ENCODE measurements around the gene WDR64.
"Not testable (repeated sequence)": the region's sequence is repeated elsewhere in the genome, so short reads cannot be mapped to it uniquely, and the experiment has no call there.

The WDR64 gene

DNA sequence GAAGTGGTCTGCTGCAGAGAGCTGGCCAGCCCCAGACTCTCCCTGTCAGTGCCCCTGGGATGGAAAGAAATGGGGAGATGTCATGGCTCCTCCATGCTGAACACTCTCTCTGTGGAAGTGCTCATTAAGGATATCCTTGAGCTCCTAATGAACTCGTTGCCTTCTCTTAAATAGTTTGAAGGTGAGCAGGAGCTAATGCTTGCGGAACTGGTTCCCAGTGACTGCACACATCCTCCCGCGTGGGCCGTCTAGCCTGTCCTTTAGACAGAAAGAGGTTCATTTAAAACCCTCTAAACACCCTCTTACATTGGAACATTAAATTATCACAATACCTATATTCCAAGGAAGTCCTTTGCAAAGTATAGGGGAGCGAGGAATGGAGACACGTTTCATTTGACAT lies 5.9 kb upstream of the WDR64 start:
- in situ Hi-C loops (cut with HindIII; ENCODE audit: low pct_unique_long_range_greater_than_20kb, low sequenced_read_pairs): no loop called here
- TF ChIP-seq JUND (IDR thresholded peaks at IDR 0.05; ENCODE audit: low read depth): no peak

DNA sequence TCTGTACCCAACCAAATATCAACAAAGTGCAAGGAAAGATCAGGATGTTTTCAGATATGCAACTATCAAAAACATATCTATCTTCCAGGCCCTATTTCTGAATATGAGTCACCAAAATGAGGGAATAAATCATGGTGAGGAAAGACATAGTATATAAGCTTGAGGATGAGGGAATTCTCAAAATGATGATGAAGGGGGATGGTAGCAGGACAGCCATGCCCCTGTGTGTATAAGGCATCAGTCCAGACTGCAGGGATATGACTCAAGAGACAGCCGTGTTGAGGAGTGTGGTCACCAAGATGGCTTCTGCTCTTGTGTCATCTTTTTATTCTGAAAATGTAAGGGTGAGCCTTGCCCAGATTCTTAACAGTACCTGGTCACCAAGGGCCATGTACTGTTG lies 4.4 kb upstream of the WDR64 start:
- in situ Hi-C loops (cut with HindIII; ENCODE audit: low pct_unique_long_range_greater_than_20kb, low sequenced_read_pairs): no loop called here

More for the DNA sequence above, 5.9 kb upstream of the WDR64 start:
- DNase-seq (ENCODE audit: low read depth in 1 of 2, low spot score in 1 of 2): peak in 1 of 2 experiments; percentile 43

DNA sequence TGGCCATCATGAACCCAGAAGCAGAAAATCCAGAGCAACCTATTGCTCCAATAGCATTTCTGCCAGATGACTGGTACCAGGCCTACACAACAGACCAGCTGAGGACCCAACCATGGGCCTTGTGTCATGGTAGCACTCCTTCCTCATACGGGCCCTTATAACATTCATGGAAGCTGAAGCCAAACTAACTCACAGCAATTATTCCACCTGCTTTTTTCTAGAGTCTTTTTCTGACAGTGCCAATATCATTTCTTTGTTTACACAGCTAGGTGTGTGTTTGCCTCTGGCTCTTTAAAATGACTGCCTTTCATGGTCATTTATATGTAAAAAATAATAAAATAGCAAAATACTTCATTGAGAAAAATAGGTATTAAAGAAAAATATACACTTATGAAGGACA lies 3.9 kb upstream of the WDR64 start:
- DNase-seq (ENCODE audit: low read depth in 1 of 2, low spot score in 1 of 2): no peak
- TF ChIP-seq JUND (IDR thresholded peaks at IDR 0.05; ENCODE audit: low read depth): no peak
- in situ Hi-C loops (cut with HindIII; ENCODE audit: low pct_unique_long_range_greater_than_20kb, low sequenced_read_pairs): no loop called here

More for the DNA sequence above, 4.4 kb upstream of the WDR64 start:
- DNase-seq (ENCODE audit: low read depth in 1 of 2, low spot score in 1 of 2): no peak
- no peak for TF ChIP-seq JUND (IDR thresholded peaks at IDR 0.05; ENCODE audit: low read depth)

DNA sequence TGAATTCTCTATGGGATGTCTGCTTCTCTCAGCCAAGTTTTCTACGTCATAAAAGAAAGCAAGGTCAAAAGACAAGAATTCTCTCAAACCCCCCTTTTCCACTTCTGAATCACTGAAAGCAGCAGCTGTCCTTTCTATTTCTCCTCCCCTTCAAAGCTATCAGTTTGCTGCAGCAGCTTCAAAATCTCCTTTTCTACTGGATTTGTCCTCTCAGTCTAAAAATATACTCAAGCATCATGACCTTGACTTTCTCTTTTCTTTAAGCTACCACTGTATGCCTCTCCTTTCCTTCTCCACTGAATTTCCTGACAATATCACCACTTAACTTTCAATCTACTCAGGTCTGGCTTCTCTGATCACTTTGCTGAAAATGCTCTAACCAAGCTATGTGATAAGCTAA lies 1.9 kb downstream of the WDR64 start:
- no peak for DNase-seq (ENCODE audit: low read depth in 1 of 2, low spot score in 1 of 2)
- in situ Hi-C loops (cut with HindIII; ENCODE audit: low pct_unique_long_range_greater_than_20kb, low sequenced_read_pairs): no loop called here

DNA sequence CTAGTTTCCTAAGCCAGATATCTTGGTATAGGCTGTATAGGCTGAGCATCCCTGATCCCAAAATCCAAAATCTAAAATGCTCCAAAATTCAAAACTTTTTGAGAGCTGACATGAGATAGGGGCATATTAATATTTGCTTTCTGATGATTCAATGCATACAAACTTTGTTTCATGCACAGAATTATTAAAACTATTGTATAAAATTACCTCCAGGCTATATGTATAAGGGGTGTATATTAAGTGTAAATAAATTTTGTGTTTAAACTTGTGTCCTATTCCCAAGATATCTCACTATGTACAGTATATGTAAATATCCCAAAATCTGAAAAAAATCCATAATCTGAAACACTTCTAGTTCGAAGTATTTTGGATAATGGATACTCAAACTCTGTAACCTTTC lies 2.6 kb downstream of the WDR64 start:
- TF ChIP-seq JUND (IDR thresholded peaks at IDR 0.05; ENCODE audit: low read depth): no peak
- in situ Hi-C loops (cut with HindIII; ENCODE audit: low pct_unique_long_range_greater_than_20kb, low sequenced_read_pairs): no loop called here
- no peak for DNase-seq (ENCODE audit: low read depth in 1 of 2, low spot score in 1 of 2)

More for the DNA sequence above, 1.9 kb downstream of the WDR64 start:
- TF ChIP-seq JUND (IDR thresholded peaks at IDR 0.05; ENCODE audit: low read depth): no peak

DNA sequence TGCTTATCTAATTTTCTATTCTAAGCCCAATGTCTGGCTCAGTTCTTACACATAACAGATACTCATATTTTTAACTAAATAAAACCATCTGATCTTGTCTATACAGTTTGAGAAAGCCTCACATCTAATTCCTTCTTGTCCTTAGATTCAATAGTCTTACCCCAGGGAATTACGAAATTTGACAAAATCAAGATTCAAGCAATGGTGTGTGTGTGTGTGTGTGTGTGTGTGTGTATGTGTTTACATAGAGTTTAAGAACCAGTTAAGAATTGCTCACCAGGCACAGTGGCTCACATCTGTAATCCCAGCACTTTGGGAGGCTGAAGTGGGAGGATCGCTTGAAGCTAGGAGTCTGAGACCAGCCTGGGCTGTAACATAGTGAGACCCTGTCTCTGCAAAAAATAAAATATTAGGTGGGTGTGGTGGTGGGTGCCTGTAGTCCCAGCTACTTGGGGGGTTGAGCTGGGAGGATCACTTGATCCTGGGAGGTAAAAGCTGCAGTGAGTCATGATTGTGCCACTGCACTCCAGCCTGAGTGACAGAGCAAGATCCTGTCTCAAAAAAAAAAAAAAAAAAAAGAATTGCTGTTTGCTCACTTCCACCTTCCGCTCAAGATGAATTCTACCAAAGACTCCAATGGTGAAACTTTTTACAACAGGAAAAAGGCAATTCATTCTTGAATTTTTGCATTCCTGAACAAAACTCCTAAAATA lies 6.2 kb downstream of the WDR64 start:
- in situ Hi-C loops (cut with HindIII; ENCODE audit: low pct_unique_long_range_greater_than_20kb, low sequenced_read_pairs): no loop called here
- no peak for DNase-seq (ENCODE audit: low read depth in 1 of 2, low spot score in 1 of 2)

DNA sequence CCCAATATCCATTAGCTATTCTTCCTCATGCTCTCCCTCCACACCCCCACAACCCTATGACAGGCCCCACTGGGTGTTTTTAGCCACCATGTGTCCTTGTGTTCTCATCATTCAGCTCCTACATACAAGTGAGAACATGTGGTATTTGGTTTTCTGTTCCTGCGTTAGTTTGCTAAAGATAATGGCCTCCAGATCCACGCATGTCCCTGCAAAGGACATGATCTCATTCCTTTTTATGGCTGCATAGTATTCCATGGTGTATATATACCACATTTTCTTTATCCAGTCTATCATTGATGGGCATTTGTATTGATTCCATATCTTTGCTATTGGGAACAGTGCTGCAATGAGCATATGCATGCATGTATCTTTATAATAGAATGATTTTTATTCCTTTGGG lies 6.9 kb downstream of the WDR64 start:
- in situ Hi-C loops (cut with HindIII; ENCODE audit: low pct_unique_long_range_greater_than_20kb, low sequenced_read_pairs); DNase-seq (ENCODE audit: low read depth in 1 of 2, low spot score in 1 of 2): not testable (repeated sequence)

More for the DNA sequence above, 6.2 kb downstream of the WDR64 start:
- no peak for TF ChIP-seq JUND (IDR thresholded peaks at IDR 0.05; ENCODE audit: low read depth)

DNA sequence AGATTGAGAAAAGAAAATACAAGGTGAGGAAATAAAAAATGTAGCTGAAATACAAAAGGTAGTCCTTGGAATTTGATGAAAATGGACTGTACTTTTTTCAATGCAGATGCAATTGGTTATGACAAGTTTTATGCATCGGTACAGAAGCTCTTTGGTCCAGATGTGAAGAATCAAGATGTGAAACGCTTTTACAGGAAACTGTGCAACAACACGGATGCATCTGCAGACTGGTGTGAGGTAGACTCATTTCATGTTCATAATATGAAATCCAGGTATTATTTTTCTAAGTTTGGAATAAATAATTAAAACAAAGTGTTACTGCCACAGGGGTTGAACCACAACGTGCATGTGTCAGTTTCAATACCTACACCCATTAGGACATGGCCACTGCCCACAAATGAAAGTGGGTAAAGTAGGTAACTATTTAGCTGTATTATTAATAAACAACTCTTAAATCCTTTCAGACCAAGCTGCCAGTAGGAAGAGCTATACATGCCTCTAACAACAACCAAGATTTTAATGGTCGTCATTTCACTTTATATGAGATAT lies 8.4 kb downstream of the WDR64 start:
- in situ Hi-C loops (cut with HindIII; ENCODE audit: low pct_unique_long_range_greater_than_20kb, low sequenced_read_pairs): no loop called here
- TF ChIP-seq JUND (IDR thresholded peaks at IDR 0.05; ENCODE audit: low read depth): no peak
- no peak for DNase-seq (ENCODE audit: low read depth in 1 of 2, low spot score in 1 of 2)

DNA sequence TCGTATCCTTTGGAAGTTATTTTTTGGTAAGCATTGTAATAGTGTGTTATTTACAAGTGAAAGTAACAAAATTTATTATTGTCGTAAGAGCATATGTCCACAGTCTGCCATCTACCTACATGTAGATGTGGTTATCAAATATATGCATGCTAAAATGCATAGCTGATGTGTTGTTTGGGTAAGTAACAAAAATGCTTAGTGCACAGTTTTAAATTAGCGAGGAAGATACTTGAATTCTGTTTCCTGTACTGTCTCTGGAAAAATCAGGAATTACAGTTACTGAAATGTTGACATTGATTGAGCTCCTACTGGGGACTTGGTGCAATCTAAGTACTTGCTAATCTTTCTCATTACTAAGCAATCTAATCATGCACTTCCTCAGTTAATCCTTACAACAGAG lies 14.3 kb downstream of the WDR64 start:
- no peak for TF ChIP-seq JUND (IDR thresholded peaks at IDR 0.05; ENCODE audit: low read depth)
- in situ Hi-C loops (cut with HindIII; ENCODE audit: low pct_unique_long_range_greater_than_20kb, low sequenced_read_pairs): no loop called here
- no peak for DNase-seq (ENCODE audit: low read depth in 1 of 2, low spot score in 1 of 2)

DNA sequence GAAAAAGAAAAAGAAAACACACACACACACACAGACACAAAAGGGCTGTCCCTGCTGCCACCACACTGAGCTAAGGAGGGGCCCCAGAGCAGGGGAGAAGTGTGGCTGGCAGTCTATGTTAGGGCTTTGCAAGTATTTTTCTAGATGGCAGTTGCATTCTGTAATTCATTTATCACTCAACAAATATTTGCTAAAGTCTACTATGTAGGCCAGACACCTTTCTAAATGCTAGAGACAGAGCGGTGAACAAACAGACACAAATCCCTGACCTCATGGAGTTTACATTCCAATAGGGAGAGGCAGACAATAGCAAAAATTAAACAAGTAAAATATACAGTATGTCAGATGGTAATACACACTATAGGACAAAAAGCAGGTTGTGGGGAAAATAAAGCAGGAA lies 20.2 kb downstream of the WDR64 start:
- peak in 1 of 2 experiments; percentile 46 for DNase-seq (ENCODE audit: low read depth in 1 of 2, low spot score in 1 of 2)
- TF ChIP-seq JUND (IDR thresholded peaks at IDR 0.05; ENCODE audit: low read depth): no peak
- in situ Hi-C loops (cut with HindIII; ENCODE audit: low pct_unique_long_range_greater_than_20kb, low sequenced_read_pairs): no loop called here

DNA sequence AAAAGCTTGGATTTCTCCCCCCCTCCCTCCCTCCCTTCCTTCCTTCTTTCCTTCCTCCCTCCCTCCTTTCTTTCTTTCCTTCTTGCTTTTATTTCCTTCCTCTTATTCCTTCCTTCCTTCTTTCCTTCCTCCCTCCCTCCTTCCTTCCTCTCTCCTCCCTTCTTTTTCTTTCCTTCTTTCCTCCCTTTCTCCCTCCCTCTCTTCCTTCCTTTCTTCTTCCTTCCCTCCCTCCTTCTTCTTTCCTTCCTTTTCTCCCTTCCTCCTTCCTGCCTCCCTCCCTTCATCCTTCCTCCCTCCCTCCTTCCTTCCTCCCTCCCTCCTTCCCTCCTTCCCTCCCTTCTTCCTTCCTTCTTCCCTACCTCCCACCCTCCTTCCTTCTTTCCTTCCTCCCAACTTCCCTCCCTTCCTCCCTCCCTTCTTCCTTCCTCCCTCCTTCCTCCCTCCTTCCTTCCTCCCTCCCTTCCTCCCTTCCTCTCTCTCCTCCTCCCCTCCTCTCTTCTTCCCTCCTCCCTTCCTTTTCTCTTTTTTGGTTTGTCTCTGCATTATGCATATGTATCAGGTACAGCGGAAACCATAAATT lies 22.8 kb downstream of the WDR64 start:
- TF ChIP-seq JUND (IDR thresholded peaks at IDR 0.05; ENCODE audit: low read depth): no peak
- in situ Hi-C loops (cut with HindIII; ENCODE audit: low pct_unique_long_range_greater_than_20kb, low sequenced_read_pairs): no loop called here
- no peak for DNase-seq (ENCODE audit: low read depth in 1 of 2, low spot score in 1 of 2)

DNA sequence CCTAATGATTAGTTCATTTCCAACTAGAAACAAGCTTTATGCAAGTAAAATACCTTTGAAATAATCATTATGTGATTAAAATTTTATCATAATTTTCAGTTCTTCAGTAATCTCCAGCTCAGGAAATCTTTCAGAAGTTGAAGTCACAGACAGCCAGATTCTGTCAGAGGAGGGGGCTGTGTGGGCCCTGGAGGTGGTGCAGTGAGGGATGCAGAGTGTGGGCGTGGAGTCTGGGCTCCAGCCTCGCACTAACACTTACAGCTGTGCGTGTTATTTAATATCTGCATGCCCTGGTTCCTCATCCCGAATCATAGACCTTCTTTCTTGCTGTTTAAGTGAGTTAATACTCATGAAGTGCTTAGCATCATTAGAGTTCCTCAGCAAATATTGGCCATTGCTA lies 23.9 kb downstream of the WDR64 start:
- no peak for DNase-seq (ENCODE audit: low read depth in 1 of 2, low spot score in 1 of 2)
- in situ Hi-C loops (cut with HindIII; ENCODE audit: low pct_unique_long_range_greater_than_20kb, low sequenced_read_pairs): no loop called here

DNA sequence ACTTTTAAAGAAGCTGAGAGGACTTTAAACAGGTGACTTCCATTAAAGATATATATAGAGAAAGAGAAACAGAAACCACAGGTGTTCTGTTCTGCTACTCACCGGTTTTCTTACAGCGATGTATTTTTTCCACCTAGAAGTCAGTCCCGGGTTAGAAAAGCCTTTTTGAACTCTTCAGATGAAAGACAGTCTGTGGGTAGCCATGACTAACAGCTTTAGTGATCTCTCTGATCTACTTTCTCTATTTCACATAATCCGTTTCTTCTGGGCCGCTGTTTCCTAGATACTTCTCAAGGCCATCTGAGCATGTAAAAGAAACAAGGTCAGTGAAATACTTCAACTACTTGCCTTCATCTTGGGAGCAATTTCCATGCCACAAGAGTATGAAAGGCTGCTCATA lies 25.1 kb downstream of the WDR64 start:
- no peak for TF ChIP-seq JUND (IDR thresholded peaks at IDR 0.05; ENCODE audit: low read depth)
- in situ Hi-C loops (cut with HindIII; ENCODE audit: low pct_unique_long_range_greater_than_20kb, low sequenced_read_pairs): no loop called here
- no peak for DNase-seq (ENCODE audit: low read depth in 1 of 2, low spot score in 1 of 2)

More for the DNA sequence above, 23.9 kb downstream of the WDR64 start:
- no peak for TF ChIP-seq JUND (IDR thresholded peaks at IDR 0.05; ENCODE audit: low read depth)

Data from T47D (cell line).